ENCODE data around the gene SCAF4. TPM values are rescaled to one million over a fixed set of nuclear protein-coding genes. Genes with fewer than 3 reads are reported as not detected.

SCAF4 gene
- total and polyA plus RNA-seq, 10 of the 15 experiments (the other 5 are each of a cell fraction or from before 2014, with no cell fraction given), result 4.3 to 49.3 (median 16.0) TPM

DNA sequence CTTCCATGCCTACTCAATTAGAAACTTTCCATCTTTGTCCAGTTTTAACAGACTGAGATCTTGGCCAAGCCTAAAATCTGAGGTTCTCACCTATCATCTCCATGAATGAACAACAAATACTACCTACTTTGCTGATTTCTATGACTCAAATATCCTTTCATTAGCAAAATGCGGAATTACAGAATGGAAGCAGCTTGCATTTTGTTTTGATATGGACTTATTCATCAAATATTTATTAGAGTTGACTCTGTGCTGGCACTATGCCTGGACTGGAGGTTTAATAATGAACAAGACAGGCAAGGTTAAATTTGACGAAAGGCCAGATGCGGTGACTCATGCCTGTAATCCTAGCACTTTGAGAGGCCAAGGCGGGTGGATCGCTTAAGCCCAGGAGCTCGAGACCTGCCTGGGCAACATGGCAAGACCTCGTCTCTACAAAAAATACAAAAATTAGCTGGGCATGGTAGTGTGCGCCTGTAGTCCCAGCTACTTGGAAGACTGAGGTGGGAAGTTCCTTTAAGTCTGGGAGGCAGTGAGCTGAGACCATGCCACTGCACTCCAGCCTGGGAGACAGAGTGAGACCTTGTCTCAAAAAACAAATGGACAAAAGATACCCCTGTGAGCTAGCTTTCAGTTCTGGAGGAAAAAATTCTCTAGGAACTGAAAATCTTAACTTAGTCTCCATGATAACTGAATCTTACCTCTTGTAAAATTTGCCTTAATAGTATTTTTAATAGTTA is 101.8 kb downstream of the SCAF4 start:
- Histone ChIP-seq H3K4me1 (ENCODE audit: control insufficient read depth, insufficient read depth, low read length) (no peaks in the 10 kb centered on the region), H2AFZ (ENCODE audit: control insufficient read depth, low read depth, low read length) (no peak overlapping the region), H3K79me2 (ENCODE audit: control insufficient read depth, insufficient read depth, low read length) (no peaks in the 10 kb centered on the region), H3K9ac (ENCODE audit: control insufficient read depth, insufficient read depth, low read length) (no peak overlapping the region), H3K36me3 (ENCODE audit: control insufficient read depth in 2 of 2, insufficient read depth in 2 of 2, low read length in 1 of 2) (no peaks in the 10 kb centered on the region), H3K4me3 (no peak overlapping the region), H3K9me3 (replicated peaks; ENCODE audit: control insufficient read depth, insufficient read depth, low read length) (no peaks in the 10 kb centered on the region; the same call in 2 of the 3 replicates), H4K20me1 (ENCODE audit: control insufficient read depth, insufficient read depth) (no peaks in the 10 kb centered on the region), H3K4me2 (ENCODE audit: control insufficient read depth, insufficient read depth) (no peak overlapping the region), H3K27ac (ENCODE audit: control insufficient read depth, insufficient read depth) (no peak overlapping the region), H3K27me3 (replicated peaks in 1 of 2; ENCODE audit: control insufficient read depth in 2 of 2, insufficient read depth in 2 of 2, low read length in 1 of 2) (no peaks in the 10 kb centered on the region)
- WGBS (ENCODE audit: insufficient coverage, insufficient replicate concordance, low lambda C conversion rate, missing lambda C conversion rate), result 79% methylated on average over 8 of the region's 8 CpGs
- SMC1A ChIA-PET (ENCODE audit: uncharacterized antibody, unreplicated experiment), result no interaction called here
- RAD21 ChIA-PET (ENCODE audit: unreplicated experiment), result no interaction called here
- TF ChIP-seq CREM (IDR thresholded peaks at IDR 0.05; ENCODE audit: low read depth), result no peak
- TF ChIP-seq BCL11A (IDR thresholded peaks at IDR 0.05; ENCODE audit: low read depth, low read length), result no peak
- no peak for TF ChIP-seq RAD21 (IDR thresholded peaks at IDR 0.05; ENCODE audit: insufficient read depth, low read depth, low read length)
- TF ChIP-seq MYC (IDR thresholded peaks at IDR 0.05; ENCODE audit: insufficient read depth, insufficient read length, insufficient replicate concordance, low read length, severe bottlenecking), result no peak
- TF ChIP-seq NFYB (IDR thresholded peaks at IDR 0.05; ENCODE audit: insufficient read depth, low read depth, low read length), result no peak
- TF ChIP-seq MTA2 (IDR thresholded peaks at IDR 0.05; ENCODE audit: low read depth), result no peak
- TF ChIP-seq WRNIP1 (IDR thresholded peaks at IDR 0.05; ENCODE audit: borderline replicate concordance, low read depth, low read length), result no peak
- no peak for TF ChIP-seq SUZ12 (IDR thresholded peaks at IDR 0.05; ENCODE audit: unreplicated experiment)
- TF ChIP-seq ATF7 (IDR thresholded peaks at IDR 0.05; ENCODE audit: low read depth), result no peak
- TF ChIP-seq SMARCA5 (IDR thresholded peaks at IDR 0.05), result no peak
- TF ChIP-seq TCF7 (IDR thresholded peaks at IDR 0.05; ENCODE audit: borderline replicate concordance), result no peak
- TF ChIP-seq EED (IDR thresholded peaks at IDR 0.05; ENCODE audit: low read depth), result no peak
- TF ChIP-seq, protein P1, sequence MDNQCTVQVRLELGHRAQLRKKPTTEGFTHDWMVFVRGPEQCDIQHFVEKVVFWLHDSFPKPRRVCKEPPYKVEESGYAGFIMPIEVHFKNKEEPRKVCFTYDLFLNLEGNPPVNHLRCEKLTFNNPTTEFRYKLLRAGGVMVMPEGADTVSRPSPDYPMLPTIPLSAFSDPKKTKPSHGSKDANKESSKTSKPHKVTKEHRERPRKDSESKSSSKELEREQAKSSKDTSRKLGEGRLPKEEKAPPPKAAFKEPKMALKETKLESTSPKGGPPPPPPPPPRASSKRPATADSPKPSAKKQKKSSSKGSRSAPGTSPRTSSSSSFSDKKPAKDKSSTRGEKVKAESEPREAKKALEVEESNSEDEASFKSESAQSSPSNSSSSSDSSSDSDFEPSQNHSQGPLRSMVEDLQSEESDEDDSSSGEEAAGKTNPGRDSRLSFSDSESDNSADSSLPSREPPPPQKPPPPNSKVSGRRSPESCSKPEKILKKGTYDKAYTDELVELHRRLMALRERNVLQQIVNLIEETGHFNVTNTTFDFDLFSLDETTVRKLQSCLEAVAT (IDR thresholded peaks at IDR 0.05), result no peak
- TF ChIP-seq SIX5 (IDR thresholded peaks at IDR 0.05; ENCODE audit: low read depth, low read length, severe bottlenecking), result no peak
- no peak for TF ChIP-seq IRF4 (IDR thresholded peaks at IDR 0.05; ENCODE audit: low read depth, low read length)
- TF ChIP-seq, protein P2, sequence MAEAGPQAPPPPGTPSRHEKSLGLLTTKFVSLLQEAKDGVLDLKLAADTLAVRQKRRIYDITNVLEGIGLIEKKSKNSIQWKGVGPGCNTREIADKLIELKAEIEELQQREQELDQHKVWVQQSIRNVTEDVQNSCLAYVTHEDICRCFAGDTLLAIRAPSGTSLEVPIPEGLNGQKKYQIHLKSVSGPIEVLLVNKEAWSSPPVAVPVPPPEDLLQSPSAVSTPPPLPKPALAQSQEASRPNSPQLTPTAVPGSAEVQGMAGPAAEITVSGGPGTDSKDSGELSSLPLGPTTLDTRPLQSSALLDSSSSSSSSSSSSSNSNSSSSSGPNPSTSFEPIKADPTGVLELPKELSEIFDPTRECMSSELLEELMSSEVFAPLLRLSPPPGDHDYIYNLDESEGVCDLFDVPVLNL (IDR thresholded peaks at IDR 0.05; ENCODE audit: low read depth, low read length), result no peak
- TF ChIP-seq TBL1XR1 (IDR thresholded peaks at IDR 0.05; ENCODE audit: low read depth, low read length), result no peak
- TF ChIP-seq RAD51 (IDR thresholded peaks at IDR 0.05), result no peak
- TF ChIP-seq CBX5 (IDR thresholded peaks at IDR 0.05; ENCODE audit: low read depth), result no peak
- ATAC-seq, result no peak
- no peak for FAIRE-seq
- no TSS peak for BruUV-seq (replicated peaks)
- CTCF ChIA-PET, result interaction anchor here (1.1 kb wide), 1 partner anchor 11 kb away, joined by 3 read pairs; no protein-coding TSS in a partner anchor
- intact Hi-C loops (cut with micrococcal nuclease; ENCODE audit: unreplicated experiment) (no loop called here), in situ Hi-C loops (cut with MboI) (no loop called here)
- DNase-seq (ENCODE audit: low read depth, low spot score), result no peak
- POLR2A ChIA-PET, result no interaction called here
